ENCODE data around the gene PLCH1.
A peak's percentile ranks its signal among the peaks of the same experiment; 100 is the strongest.

The PLCH1 gene

DNA sequence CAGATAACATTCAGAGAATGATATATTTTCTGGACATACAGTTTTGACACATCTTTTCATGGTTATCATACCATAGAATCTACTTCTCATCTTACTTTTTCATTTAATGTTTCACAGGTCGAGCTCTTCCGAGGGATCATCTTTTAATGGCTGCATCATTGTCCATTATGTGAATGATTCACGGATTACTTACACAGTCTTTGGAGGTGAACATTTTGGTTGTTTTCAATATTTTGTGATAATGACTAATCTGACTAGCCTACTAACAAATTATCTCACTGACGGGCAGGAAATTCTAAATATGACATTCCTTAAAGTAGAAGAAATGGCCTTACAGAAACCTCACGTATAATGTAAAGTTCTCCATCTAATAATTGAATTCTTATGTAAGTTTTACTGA, 242.2 kb downstream of the PLCH1 start:
- CTCF ChIA-PET: no interaction called here
- H3K4me3 ChIP-seq (ENCODE audit: low read depth, low read length): no peak overlapping the region
- POLR2A ChIA-PET: no interaction called here

DNA sequence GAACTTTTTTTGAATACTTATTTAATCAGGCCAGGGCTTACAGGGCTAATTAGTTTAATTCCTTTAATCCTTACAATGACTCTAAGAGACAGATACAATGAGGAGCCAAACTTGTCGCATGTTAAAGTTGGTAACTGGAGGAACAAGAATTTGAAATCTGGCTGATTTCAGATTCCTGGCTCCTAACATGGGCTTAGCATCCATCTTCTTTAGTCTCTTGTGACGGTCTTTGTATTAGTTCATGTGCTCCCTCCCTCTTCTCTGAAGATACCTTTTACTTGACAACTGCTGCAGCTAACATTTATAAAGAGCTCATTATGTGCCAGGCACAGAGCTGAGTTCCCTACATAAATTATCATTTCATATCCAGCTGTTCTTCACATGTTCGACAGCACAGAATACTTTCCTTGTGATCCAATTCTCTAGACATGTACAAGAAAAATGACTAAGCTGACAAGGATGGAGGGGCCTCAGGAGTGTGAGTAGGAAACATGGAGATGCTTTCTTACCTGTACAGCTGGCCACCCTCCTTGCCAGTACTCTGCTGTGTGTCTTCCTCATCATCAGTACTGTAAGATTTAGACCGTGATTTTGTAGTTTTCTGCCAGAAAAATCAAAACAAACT, 244.6 kb downstream of the PLCH1 start:
- no peak for DNase-seq (ENCODE audit: low read depth, low spot score)
- TF ChIP-seq, protein P1, sequence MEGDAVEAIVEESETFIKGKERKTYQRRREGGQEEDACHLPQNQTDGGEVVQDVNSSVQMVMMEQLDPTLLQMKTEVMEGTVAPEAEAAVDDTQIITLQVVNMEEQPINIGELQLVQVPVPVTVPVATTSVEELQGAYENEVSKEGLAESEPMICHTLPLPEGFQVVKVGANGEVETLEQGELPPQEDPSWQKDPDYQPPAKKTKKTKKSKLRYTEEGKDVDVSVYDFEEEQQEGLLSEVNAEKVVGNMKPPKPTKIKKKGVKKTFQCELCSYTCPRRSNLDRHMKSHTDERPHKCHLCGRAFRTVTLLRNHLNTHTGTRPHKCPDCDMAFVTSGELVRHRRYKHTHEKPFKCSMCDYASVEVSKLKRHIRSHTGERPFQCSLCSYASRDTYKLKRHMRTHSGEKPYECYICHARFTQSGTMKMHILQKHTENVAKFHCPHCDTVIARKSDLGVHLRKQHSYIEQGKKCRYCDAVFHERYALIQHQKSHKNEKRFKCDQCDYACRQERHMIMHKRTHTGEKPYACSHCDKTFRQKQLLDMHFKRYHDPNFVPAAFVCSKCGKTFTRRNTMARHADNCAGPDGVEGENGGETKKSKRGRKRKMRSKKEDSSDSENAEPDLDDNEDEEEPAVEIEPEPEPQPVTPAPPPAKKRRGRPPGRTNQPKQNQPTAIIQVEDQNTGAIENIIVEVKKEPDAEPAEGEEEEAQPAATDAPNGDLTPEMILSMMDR (IDR thresholded peaks at IDR 0.05; ENCODE audit: insufficient read depth, low read length, missing control alignments): no peak
- POLR2A ChIA-PET: no interaction called here
- CTCF ChIA-PET: interaction anchor here (1.0 kb wide), 1 partner anchor 117 kb away, joined by 3 read pairs; no protein-coding TSS in a partner anchor
- no peak overlapping the region for H3K4me3 ChIP-seq (ENCODE audit: low read depth, low read length)

More for the DNA sequence above, 242.2 kb downstream of the PLCH1 start:
- DNase-seq (ENCODE audit: low read depth, low spot score): no peak
- TF ChIP-seq, protein P1 (IDR thresholded peaks at IDR 0.05; ENCODE audit: insufficient read depth, low read length, missing control alignments): no peak

DNA sequence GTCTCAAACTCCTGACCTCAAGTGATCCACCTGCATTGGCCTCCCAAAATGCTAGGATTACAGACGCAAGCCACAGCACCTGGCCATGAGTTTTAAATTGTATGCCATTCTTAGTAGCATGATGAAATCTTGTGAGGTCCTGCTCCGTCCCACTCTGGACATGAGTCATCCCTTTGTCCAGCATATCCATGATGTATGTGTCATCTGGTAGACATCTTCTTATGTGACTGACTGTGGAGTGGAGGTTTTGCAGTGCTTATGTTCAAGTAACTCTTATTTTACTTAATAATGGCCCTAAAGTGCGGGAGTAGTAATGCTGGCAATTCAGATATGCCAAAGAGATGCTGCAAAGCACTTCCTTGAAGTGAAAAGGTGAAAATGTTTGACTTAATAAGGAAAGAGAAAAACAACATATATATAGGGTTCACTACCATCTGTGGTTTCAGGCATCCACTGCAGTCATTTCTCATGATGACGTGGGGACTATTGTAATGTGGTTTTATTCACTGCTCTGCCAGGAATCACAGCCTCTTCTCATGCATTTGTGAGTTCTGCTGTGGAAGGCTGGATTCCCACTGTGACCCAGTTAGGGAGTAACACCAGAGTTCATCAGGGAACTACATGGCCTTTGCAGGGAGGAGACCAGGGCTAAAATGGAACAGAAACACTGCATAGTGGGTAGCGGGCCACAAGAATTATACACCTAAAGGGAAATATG, 246.8 kb downstream of the PLCH1 start:
- DNase-seq (ENCODE audit: low read depth, low spot score): peak; percentile 50
- ChIA-PET POLR2A (no interaction called here), CTCF (no interaction called here)
- H3K4me3 ChIP-seq (ENCODE audit: low read depth, low read length): no peak overlapping the region
- TF ChIP-seq, protein P1 (IDR thresholded peaks at IDR 0.05; ENCODE audit: insufficient read depth, low read length, missing control alignments): no peak

DNA sequence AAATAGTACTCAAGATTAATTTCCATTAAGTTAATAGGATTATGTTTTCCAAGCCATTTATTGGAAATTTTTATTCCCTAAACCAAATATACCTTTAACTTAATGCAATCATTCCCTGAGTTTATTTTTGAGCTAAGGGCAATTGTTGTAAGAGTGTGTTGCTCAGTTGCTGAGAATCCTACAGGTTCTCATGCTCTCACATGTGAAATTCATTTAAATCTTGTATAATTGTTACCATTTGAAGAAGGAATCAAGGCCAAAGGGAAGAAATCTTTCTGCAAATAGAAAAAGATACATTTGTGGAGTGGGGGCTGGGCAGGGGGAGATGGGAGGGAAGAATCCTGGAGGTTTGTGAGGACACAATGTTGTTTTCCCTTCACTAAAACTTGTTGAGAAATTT, 248.7 kb downstream of the PLCH1 start:
- ChIA-PET CTCF (no interaction called here), POLR2A (no interaction called here)
- no peak overlapping the region for H3K4me3 ChIP-seq (ENCODE audit: low read depth, low read length)
- DNase-seq (ENCODE audit: low read depth, low spot score): no peak
- TF ChIP-seq, protein P1 (IDR thresholded peaks at IDR 0.05; ENCODE audit: insufficient read depth, low read length, missing control alignments): no peak

DNA sequence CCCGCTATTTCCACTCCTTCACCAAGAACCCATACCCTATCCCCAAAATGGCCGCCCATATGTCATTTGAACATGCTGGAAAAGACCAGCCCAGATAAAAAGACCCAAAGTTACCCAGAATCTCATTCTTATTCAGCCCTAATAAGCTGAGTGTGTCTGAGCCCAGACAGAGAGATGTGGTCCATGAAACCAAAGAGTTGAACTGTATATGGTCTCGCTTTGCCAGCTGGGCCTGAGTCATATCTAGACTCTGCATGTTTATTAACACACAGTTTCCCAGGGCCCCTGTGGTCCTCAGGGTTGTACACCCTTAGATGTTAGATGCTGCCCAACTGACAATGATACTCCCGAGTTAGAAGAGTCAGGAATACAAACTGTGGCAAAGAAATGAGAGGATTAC, 249.5 kb downstream of the PLCH1 start:
- POLR2A ChIA-PET: no interaction called here
- CTCF ChIA-PET: no interaction called here
- H3K4me3 ChIP-seq (ENCODE audit: low read depth, low read length): no peak overlapping the region
- DNase-seq (ENCODE audit: low read depth, low spot score): no peak
- TF ChIP-seq, protein P1 (IDR thresholded peaks at IDR 0.05; ENCODE audit: insufficient read depth, low read length, missing control alignments): no peak

DNA sequence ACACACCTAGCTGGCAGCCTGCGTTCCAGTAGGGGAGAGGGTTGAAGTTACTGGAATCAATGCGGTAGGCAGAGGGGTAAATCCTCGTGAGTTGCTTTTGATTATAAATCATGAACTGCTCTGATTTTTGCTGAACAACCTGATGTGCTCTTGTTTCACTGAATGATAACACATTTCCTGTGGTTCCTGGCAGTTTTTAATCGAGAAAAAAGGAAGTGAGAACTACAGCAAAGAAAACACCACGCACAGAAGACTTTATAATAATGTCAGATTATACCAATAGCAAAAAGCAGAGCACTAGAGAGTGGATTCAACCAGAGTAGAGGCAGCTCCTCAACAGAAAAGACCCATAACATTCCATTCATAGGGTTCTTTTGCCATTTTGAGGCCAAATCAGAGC, 250.5 kb downstream of the PLCH1 start:
- no peak overlapping the region for H3K4me3 ChIP-seq (ENCODE audit: low read depth, low read length)
- no peak for DNase-seq (ENCODE audit: low read depth, low spot score)
- CTCF ChIA-PET: no interaction called here
- TF ChIP-seq, protein P1 (IDR thresholded peaks at IDR 0.05; ENCODE audit: insufficient read depth, low read length, missing control alignments): no peak
- POLR2A ChIA-PET: no interaction called here
